ENCODE measurements around the gene IQCB1.

The IQCB1 gene

DNA sequence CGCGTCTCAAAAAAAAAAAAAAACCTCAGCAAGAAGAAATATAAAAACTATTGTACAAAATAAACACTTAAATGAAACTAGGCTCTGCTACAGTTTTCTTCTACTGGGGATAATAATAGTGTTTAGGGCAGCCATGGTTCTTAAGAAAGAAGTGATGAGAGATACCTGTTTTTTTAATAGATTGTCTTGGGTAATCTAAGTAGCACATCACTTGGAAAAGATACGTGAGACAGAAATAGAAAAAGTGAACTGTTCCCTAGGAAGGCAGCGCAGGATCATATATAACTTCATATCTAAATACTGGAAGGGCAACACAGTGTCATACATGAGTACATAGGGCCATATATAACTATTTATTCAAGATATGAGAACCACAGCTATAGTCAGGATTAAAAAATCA is 97.2 kb downstream of the IQCB1 start:
- in situ Hi-C loops (cut with MboI; ENCODE audit: low pct_unique_long_range_greater_than_20kb, low sequenced_read_pairs, unreplicated experiment), result no loop called here
- TF ChIP-seq CTCF (IDR thresholded peaks at IDR 0.05; ENCODE audit: extremely low read depth, insufficient read depth, missing control alignments), result no peak
- no peak for DNase-seq (ENCODE audit: low spot score)

GRCh38 chr3:121736112-121736511 is 98.7 kb downstream of the IQCB1 start:
- no peak for DNase-seq (ENCODE audit: low spot score)
- in situ Hi-C loops (cut with MboI; ENCODE audit: low pct_unique_long_range_greater_than_20kb, low sequenced_read_pairs, unreplicated experiment), result no loop called here
- TF ChIP-seq CTCF (IDR thresholded peaks at IDR 0.05; ENCODE audit: extremely low read depth, insufficient read depth, missing control alignments), result no peak

DNA sequence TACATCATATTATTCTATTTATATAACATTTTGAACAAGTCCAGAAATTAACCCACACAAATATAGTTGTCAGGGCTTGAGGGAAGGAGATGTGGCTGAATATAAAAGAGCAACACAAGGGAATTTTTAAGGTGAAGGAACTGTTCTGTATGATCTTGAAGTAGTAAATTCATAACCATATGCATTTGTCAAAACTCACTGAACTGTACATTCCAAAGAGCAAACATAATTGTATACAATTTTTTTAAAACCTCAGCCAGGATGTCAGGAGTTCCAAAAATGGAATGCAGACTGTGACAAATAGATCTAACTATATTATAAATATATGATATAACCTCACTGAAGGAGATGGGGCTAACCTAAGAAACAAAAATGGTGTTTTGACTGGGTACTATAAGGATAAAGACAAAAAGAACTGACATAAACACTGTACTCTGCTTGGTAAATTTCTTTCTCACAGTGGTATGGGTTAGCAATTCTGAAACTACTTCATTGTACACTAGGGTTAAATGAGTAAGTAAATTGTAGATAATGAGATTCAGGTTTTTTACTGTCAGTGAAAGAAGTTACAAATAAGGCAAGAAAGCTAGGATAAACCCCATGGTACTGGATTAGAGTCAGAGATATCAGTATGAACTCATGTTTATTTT is 99.7 kb downstream of the IQCB1 start:
- DNase-seq (ENCODE audit: low spot score), result peak; percentile 23
- in situ Hi-C loops (cut with MboI; ENCODE audit: low pct_unique_long_range_greater_than_20kb, low sequenced_read_pairs, unreplicated experiment), result no loop called here
- no peak for TF ChIP-seq CTCF (IDR thresholded peaks at IDR 0.05; ENCODE audit: extremely low read depth, insufficient read depth, missing control alignments)

DNA sequence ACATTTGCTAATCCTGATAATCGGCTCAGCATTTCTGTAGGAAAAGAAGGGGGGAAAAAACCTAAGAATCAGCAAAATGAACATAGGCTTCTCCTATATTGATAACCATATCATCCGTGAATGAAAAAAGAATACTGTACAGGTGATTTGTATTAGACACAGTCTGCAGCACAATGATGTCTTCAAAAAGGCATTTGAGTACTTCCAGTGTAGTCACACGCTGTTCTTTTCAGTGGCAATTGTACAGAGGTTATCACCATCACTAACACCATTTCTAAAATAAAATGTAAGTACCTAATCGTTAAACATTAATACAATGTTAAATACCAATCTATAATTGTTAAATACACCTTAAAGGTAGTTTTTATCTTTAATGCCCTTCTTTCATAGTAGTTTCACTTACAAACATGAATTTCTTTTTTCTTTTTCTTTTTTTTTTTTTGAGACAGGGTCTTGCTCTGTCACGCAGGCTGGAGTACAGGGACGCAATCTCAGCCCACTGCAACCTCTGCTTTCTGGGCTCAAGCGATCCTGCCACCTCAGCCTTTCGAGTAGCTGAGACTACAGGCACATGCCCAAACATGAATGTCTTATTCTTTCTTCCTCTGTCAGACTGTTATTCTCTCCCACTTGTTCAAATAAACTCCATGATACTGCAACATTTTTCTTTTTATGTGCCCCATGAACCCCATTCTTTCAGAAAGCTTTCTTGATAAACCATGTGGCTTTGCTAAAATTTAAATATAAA is 103.7 kb downstream of the IQCB1 start:
- in situ Hi-C loops (cut with MboI; ENCODE audit: low pct_unique_long_range_greater_than_20kb, low sequenced_read_pairs, unreplicated experiment), result no loop called here
- no peak for TF ChIP-seq CTCF (IDR thresholded peaks at IDR 0.05; ENCODE audit: extremely low read depth, insufficient read depth, missing control alignments)

DNA sequence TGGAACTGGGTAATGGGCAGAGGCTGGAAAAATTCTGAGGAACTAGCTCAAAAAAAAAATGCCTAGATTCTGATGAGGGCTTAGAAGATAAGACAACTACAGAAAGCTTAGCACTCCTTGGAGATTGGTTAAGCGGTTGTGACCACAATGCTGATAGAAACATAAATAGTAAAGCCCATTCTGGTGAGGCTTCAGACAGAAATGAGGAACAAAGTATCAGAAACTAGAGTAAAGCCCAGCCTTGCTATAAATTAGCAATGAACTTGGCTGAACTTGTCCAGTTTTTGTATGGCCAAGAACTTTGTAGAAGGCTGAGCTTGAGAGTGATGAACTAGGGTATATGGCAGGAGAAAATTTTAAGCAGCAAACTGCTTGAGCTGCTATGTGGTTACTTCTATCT is 110.7 kb downstream of the IQCB1 start:
- in situ Hi-C loops (cut with MboI; ENCODE audit: low pct_unique_long_range_greater_than_20kb, low sequenced_read_pairs, unreplicated experiment), result no loop called here
- peak; percentile 11 for DNase-seq (ENCODE audit: low spot score)
- no peak for TF ChIP-seq CTCF (IDR thresholded peaks at IDR 0.05; ENCODE audit: extremely low read depth, insufficient read depth, missing control alignments)

More for the DNA sequence above, 103.7 kb downstream of the IQCB1 start:
- no peak for DNase-seq (ENCODE audit: low spot score)

DNA sequence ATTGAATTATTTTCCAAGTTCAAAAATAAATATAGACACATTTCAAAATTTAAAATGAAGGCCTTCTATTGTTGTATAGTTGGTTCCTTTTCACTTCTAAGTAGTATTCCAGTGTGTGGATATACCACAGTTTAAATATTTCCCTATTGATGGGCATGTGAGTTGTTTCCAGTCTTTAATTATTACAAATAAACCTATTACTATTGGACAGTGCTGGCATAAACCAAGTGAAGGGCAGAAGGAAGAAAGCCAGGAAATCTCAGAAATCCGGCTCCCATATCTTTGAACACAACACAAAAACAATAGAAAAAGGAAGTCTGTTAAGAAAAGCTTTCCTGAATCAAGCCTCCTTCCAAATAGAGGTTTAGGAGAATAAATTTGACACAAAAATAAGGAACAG is 111.4 kb downstream of the IQCB1 start:
- no peak for TF ChIP-seq CTCF (IDR thresholded peaks at IDR 0.05; ENCODE audit: extremely low read depth, insufficient read depth, missing control alignments)
- in situ Hi-C loops (cut with MboI; ENCODE audit: low pct_unique_long_range_greater_than_20kb, low sequenced_read_pairs, unreplicated experiment), result no loop called here
- no peak for DNase-seq (ENCODE audit: low spot score)

Measured in GM13977 (cell line).